Measurements from ENCODE around the gene HPS1. TPM values are rescaled to one million over a fixed set of nuclear protein-coding genes. Genes with fewer than 3 reads are reported as not detected.

Gene HPS1
- total and polyA plus RNA-seq, 7 donors, result 11.5 to 29.1 (median 15.6) TPM

DNA sequence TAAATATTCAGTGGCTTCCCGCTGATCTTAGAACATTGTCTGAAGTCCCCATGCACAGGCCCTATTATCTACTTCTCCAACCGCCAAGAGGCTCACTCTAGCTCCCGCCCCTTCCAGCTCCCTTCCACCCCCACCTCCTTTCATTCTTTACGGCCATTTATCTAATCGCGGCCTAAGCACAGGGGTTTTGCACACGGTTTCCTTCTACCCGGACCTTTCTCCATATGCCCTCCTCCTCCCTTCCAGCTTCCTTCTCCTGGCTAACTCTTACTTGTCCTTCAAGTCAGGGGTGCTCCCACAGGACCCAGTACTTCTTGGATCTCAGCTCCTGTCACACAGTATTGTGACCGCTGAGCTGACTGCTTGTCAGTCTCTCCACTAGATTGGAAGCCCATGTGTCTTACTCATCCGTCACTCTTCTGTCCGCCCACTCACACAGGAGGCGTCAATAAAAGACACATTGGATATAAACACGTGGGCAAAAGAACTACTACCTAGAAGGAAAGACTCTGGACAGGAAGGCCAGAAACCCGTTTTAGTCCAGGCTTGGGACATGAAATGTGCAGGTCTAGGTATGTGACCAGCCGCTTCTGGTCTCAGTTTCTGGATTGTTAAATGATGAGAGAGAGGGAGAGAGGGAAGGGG is 20.2 kb upstream of the HPS1 start:
- intact Hi-C loops (cut with DNase I), result loop anchor here (1.0 to 5.0 kb wide), 4 partner anchors 197 to 780 kb away; no protein-coding TSS in a partner anchor
- DNase-seq, result no peak
- Histone ChIP-seq H3K36me3 (ENCODE audit: insufficient read depth in 1 of 2, low read depth in 1 of 2) (no peaks in the 10 kb centered on the region), H3K4me1 (peaks cover 3% of the 10 kb centered on the region), H3K27me3 (ENCODE audit: insufficient read depth in 3 of 3, low read length in 2 of 3) (no peaks in the 10 kb centered on the region), H3K9me3 (no peaks in the 10 kb centered on the region), H3K27ac (no peak overlapping the region), H3K4me3 (no peak overlapping the region)
- peak in 2 of 4 donors; percentile 4 to 23 for ATAC-seq
- 68 to 70% (median 69%) methylated on average over 15 of the region's 15 CpGs for WGBS, 3 donors
- TF ChIP-seq, protein P1, sequence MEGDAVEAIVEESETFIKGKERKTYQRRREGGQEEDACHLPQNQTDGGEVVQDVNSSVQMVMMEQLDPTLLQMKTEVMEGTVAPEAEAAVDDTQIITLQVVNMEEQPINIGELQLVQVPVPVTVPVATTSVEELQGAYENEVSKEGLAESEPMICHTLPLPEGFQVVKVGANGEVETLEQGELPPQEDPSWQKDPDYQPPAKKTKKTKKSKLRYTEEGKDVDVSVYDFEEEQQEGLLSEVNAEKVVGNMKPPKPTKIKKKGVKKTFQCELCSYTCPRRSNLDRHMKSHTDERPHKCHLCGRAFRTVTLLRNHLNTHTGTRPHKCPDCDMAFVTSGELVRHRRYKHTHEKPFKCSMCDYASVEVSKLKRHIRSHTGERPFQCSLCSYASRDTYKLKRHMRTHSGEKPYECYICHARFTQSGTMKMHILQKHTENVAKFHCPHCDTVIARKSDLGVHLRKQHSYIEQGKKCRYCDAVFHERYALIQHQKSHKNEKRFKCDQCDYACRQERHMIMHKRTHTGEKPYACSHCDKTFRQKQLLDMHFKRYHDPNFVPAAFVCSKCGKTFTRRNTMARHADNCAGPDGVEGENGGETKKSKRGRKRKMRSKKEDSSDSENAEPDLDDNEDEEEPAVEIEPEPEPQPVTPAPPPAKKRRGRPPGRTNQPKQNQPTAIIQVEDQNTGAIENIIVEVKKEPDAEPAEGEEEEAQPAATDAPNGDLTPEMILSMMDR (IDR thresholded peaks at IDR 0.05), result no peak

DNA sequence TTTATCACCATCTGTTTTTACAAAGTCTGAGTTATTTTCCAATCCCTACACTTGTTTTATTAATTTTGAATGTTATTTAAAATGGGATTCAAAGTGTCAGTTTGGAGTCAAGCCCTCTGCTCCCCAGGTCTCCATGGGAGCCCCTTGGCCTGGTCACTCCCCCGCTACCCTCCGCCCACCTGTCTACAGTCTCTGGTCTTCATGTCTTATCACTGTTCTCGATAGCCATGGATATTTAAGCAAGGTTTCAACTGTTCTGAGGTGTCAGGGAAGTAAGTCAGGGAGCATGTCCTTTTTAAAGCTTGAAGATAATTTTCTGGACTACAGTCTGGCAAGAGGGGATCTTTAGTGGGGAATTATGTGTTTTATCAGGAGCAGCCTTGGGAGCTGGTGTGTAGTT is 19.1 kb upstream of the HPS1 start:
- no peaks in the 10 kb centered on the region for H3K27me3 ChIP-seq (ENCODE audit: insufficient read depth in 3 of 3, low read length in 2 of 3)
- H3K4me3 ChIP-seq, result no peak overlapping the region
- peaks cover 3% of the 10 kb centered on the region for H3K4me1 ChIP-seq
- no peaks in the 10 kb centered on the region for H3K9me3 ChIP-seq
- no peak overlapping the region for H3K27ac ChIP-seq
- no peak for DNase-seq
- TF ChIP-seq, protein P1 (IDR thresholded peaks at IDR 0.05), result no peak
- ATAC-seq, result no peak
- intact Hi-C loops (cut with DNase I), result loop anchor here in 1 of 2 donors (2.0 to 5.0 kb wide), 2 partner anchors 199 to 781 kb away; no protein-coding TSS in a partner anchor
- WGBS, 3 donors, result 88 to 97% (median 93%) methylated on average over 3 of the region's 3 CpGs
- H3K36me3 ChIP-seq (ENCODE audit: insufficient read depth in 1 of 2, low read depth in 1 of 2), result no peaks in the 10 kb centered on the region

DNA sequence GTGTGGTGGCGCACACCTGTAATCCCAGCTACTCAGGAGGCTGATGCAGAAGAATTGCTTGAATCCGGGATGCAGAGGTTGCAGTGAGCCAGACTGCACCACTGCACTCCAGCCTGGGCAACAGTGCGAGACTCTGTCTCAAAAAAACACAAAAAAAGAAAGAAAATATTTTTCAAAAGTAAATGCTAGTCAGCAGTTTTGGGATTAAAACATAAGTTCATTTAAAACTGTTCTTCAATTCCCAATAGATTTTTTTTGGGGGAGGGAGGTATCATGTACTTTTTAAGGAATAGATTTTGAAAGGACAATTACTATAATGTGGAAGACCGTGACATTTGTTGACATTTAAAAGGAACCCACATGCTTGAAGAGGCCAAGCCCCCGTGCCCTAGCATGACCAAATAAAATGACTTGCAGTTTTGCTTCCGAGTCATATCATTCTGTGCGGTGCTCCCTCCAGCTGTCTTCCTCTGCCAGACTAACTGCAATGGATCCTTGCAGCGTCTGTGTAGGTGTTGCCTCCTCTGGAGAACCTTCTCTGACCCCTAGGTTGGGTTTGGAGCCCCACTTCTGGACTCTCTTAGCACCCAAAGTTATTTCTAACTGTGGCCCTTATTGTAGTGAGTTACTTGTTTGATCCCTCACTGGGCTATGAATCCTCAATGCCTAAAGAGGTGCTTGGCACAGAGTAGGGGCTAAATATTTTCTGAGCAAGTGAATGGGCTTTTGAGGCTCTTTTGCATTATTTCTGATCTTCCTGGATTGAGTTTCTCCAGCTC is 17.4 kb upstream of the HPS1 start:
- intact Hi-C loops (cut with DNase I), result no loop called here
- TF ChIP-seq, protein P1 (IDR thresholded peaks at IDR 0.05), result no peak
- no peak overlapping the region for H3K4me3 ChIP-seq
- DNase-seq, result no peak
- ATAC-seq, result no peak
- H3K9me3 ChIP-seq, result no peaks in the 10 kb centered on the region
- no peaks in the 10 kb centered on the region for H3K27me3 ChIP-seq (ENCODE audit: insufficient read depth in 3 of 3, low read length in 2 of 3)
- H3K36me3 ChIP-seq (ENCODE audit: insufficient read depth in 1 of 2, low read depth in 1 of 2), result no peaks in the 10 kb centered on the region
- peaks cover 10% of the 10 kb centered on the region for H3K4me1 ChIP-seq
- 65 to 74% (median 65%) methylated on average over 8 of the region's 8 CpGs for WGBS, 3 donors
- H3K27ac ChIP-seq, result no peak overlapping the region

DNA sequence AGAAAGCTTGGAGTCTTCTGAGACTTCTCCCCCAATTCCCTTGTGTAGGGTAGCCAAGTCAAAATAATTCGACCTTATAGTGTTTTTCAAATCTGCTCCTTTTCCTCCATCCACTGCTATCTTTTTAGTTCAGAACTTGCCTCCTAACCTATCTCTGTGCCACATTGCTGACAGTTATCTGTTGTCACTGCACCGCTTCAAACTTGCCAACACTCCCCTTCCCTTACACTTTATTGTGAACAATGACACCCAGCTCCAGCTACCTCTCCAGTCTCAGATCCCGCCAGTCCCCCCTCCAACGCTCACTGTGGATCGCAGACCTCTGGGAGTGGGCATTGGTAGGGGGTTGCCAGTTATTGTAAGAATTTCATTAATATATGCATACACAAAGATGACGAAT is 16.3 kb upstream of the HPS1 start:
- Histone ChIP-seq H3K36me3 (ENCODE audit: insufficient read depth in 1 of 2, low read depth in 1 of 2) (no peaks in the 10 kb centered on the region), H3K27ac (no peak overlapping the region), H3K27me3 (ENCODE audit: insufficient read depth in 3 of 3, low read length in 2 of 3) (no peaks in the 10 kb centered on the region), H3K9me3 (no peaks in the 10 kb centered on the region), H3K4me3 (no peak overlapping the region), H3K4me1 (peaks cover 10% of the 10 kb centered on the region)
- DNase-seq (no peak), ATAC-seq (no peak)
- TF ChIP-seq, protein P1 (IDR thresholded peaks at IDR 0.05), result no peak
- 91 to 92% (median 91%) methylated on average over 6 of the region's 6 CpGs for WGBS, 3 donors
- intact Hi-C loops (cut with DNase I), result no loop called here
